HepG2 (cell line): ENCODE results near the gene CLTCL1. TPM values are rescaled to one million over a fixed set of nuclear protein-coding genes. Genes with fewer than 3 reads are reported as not detected.

Experiments used
- ATAC-seq: fragments of 200-7000 bp; cut with Tn5 transposase; 3 replicates; pipeline ENCODE4 v1.9.1; 2020; ENCODE audit warnings: mild to moderate bottlenecking, moderate library complexity
- BruUV-seq: library from RNA; stranded (reverse); fragments of 400-500 nt; replicated peaks from 2 replicates; lab custom pipeline; 2021; lab: Mats Ljungman, UMichigan
- CTCF ChIA-PET: fragments of 300-600 bp; formaldehyde crosslinking; extraction: SDS; loops from one replicate; lab custom pipeline; 2021; ENCODE audit warnings: low total read pairs, inconsistent platforms, low intra/inter-chr PET ratio; lab: Yijun Ruan, JAX
- POLR2A ChIA-PET: fragments of 350-600 bp; sonication (Branson Sonifier 250); formaldehyde crosslinking; loops from one replicate; lab custom pipeline; 2020; ENCODE audit warnings: antibody characterized with exemption, inconsistent platforms; lab: Yijun Ruan, JAX
- DNase-seq: peaks from one replicate; pipeline ENCODE4 v3.0.0-alpha.2; 2015; ENCODE audit warnings: low spot score
- FAIRE-seq: peaks from 3 replicates; lab custom pipeline; 2011; peaks lifted over from hg19 to GRCh38; lab: Jason Lieb, UNC
- H2AFZ ChIP-seq: one replicate; pipeline ENCODE4 v1.6.1; 2011; ENCODE audit warnings: low read length, inconsistent platforms
- H3K27ac ChIP-seq: fragments of 300-600 bp; 3 replicates; pipeline ENCODE4 v1.8.0; 2011; ENCODE audit warnings: mixed run types, mild to moderate bottlenecking, mixed read lengths, low read length, inconsistent platforms; ENCODE audit not compliant: insufficient read depth; ENCODE audit errors: extremely low read length
- H3K27me3 ChIP-seq, 2 experiments: fragments of 200-600 bp in 1 of 2; 2 replicates in 1 of 2; 3 replicates in 1 of 2; pipeline versions ENCODE4 v1.6.0 to v1.8.0; 2011; ENCODE audit warnings: low read length in 2 of 2, mild to moderate bottlenecking in 2 of 2, moderate library complexity in 2 of 2, inconsistent platforms in 1 of 2; ENCODE audit not compliant: insufficient read depth in 2 of 2, control insufficient read depth in 1 of 2
- H3K36me3 ChIP-seq, 2 experiments: fragments of 200-600 bp in 1 of 2; replicated peaks in 1 of 2; 2 replicates in 1 of 2; 3 replicates in 1 of 2; pipeline versions ENCODE4 v1.5.1 to v1.8.0; 2011; ENCODE audit warnings: low read length in 2 of 2, inconsistent platforms in 1 of 2; ENCODE audit not compliant: insufficient read depth in 2 of 2, control insufficient read depth in 1 of 2
- H3K4me1 ChIP-seq: 2 replicates; pipeline ENCODE4 v1.5.1; 2012; ENCODE audit warnings: low read length, inconsistent platforms; ENCODE audit not compliant: insufficient read depth
- H3K4me2 ChIP-seq: 2 replicates; pipeline ENCODE4 v1.6.0; 2011; ENCODE audit warnings: low read depth, low read length, inconsistent platforms
- H3K4me3 ChIP-seq, 3 experiments: fragments of 200-600 bp in 1 of 3; sonication (generic), shearing (Covaris generic) in 1 of 3; replicated peaks in 1 of 3; 2 replicates each; pipeline ENCODE4 v1.5.1; 2011 to 2016; ENCODE audit warnings: low read length in 3 of 3, inconsistent platforms in 2 of 3, low read depth in 2 of 3, mild to moderate bottlenecking in 2 of 3, control low read depth in 1 of 3, mixed read lengths in 1 of 3; ENCODE audit not compliant: insufficient read depth in 1 of 3
- H3K79me2 ChIP-seq: one replicate; pipeline ENCODE4 v1.6.1; 2011; ENCODE audit warnings: low read length, inconsistent platforms; ENCODE audit not compliant: insufficient read depth
- H3K9ac ChIP-seq: 2 replicates; pipeline ENCODE4 v1.6.0; 2011; ENCODE audit warnings: mild to moderate bottlenecking, low read depth, low read length, inconsistent platforms; ENCODE audit not compliant: insufficient read depth
- H3K9me3 ChIP-seq: 2 replicates; pipeline ENCODE4 v1.5.1; 2012; ENCODE audit warnings: mild to moderate bottlenecking, low read length
- H4K20me1 ChIP-seq: 2 replicates; pipeline ENCODE4 v1.6.0; 2011; ENCODE audit warnings: inconsistent platforms, mild to moderate bottlenecking, low read length, moderate library complexity; ENCODE audit not compliant: insufficient read depth
- CREM ChIP-seq, 2 experiments: sonication (generic) in 1 of 2; formaldehyde crosslinking in 1 of 2; IDR thresholded peaks; 2 replicates each; pipeline versions ENCODE4 v1.4.0 to v1.6.1; 2016 to 2020; ENCODE audit warnings: antibody characterized with exemption in 1 of 2, mild to moderate bottlenecking in 1 of 2, missing genetic modification reagents in 1 of 2
- FOSL2 ChIP-seq: sonication (generic); formaldehyde crosslinking; IDR thresholded peaks from 2 replicates; pipeline ENCODE4 v1.4.0; 2020; ENCODE audit warnings: missing genetic modification reagents
- MXD3 ChIP-seq: IDR thresholded peaks from 2 replicates; pipeline ENCODE4 v1.6.1; 2016; ENCODE audit warnings: mild to moderate bottlenecking, missing biosample characterization, missing genetic modification reagents
- PAF1 ChIP-seq: IDR thresholded peaks from 2 replicates; pipeline ENCODE4 v1.6.1; 2016; ENCODE audit warnings: missing genetic modification reagents, missing compliant biosample characterization
- PPARG ChIP-seq: conservative IDR thresholded peaks from 2 replicates; pipeline ENCODE4 v1.6.1; 2016; ENCODE audit warnings: missing biosample characterization, missing genetic modification reagents
- SP2 ChIP-seq: sonication (generic); formaldehyde crosslinking; IDR thresholded peaks from 2 replicates; pipeline ENCODE4 v1.5.1; 2020; ENCODE audit warnings: mild to moderate bottlenecking, missing genetic modification reagents
- SYNCRIP ChIP-seq: fragments of 200-400 bp; formaldehyde crosslinking; IDR thresholded peaks from 2 replicates; pipeline ENCODE4 v1.6.1; 2018; ENCODE audit warnings: mild to moderate bottlenecking, low read depth, low read length; ENCODE audit not compliant: insufficient read depth
- TOE1 ChIP-seq: sonication (generic); formaldehyde crosslinking; IDR thresholded peaks from 2 replicates; pipeline ENCODE4 v1.4.0; 2020; ENCODE audit warnings: mild to moderate bottlenecking, missing genetic modification reagents
- ZBTB20 ChIP-seq: sonication (generic); formaldehyde crosslinking; IDR thresholded peaks from 2 replicates; pipeline ENCODE4 v1.8.1; 2023; ENCODE audit warnings: missing genetic modification reagents, low read depth, mild to moderate bottlenecking, borderline replicate concordance
- ZNF354B ChIP-seq: sonication (generic); formaldehyde crosslinking; IDR thresholded peaks from 2 replicates; pipeline ENCODE4 v1.8.0; 2022; ENCODE audit warnings: mild to moderate bottlenecking, missing genetic modification reagents
- ZNF503 ChIP-seq: sonication (generic); formaldehyde crosslinking; IDR thresholded peaks from 2 replicates; pipeline ENCODE4 v1.4.0; 2020; ENCODE audit warnings: missing genetic modification reagents
- ZNF615 ChIP-seq: sonication (generic); formaldehyde crosslinking; IDR thresholded peaks from 2 replicates; pipeline ENCODE4 v1.5.0; 2020; ENCODE audit warnings: mild to moderate bottlenecking, missing genetic modification reagents, borderline replicate concordance
- ZNF772 ChIP-seq: sonication (generic); formaldehyde crosslinking; IDR thresholded peaks from 2 replicates; pipeline ENCODE4 v1.5.0; 2020; ENCODE audit warnings: mild to moderate bottlenecking, missing genetic modification reagents
- WGBS: methylation state at CpG from one replicate; pipeline ENCODE4 v1.1.6; 2017; ENCODE audit warnings: low lambda C conversion rate; 5-methylcytosine and 5-hydroxymethylcytosine counted together
- in situ Hi-C: cut with HindIII; loops from 2 replicates; pipeline ENCODE4 v1.10.0; 2017; ENCODE audit warnings: low pct_unique_long_range_greater_than_20kb; ENCODE audit not compliant: extremely low pct_ligation_motif_present
- intact Hi-C: fragments of 100-400 bp; cut with micrococcal nuclease; formaldehyde crosslinking; loops from one replicate; pipeline ENCODE4 v1.10.0; 2022; ENCODE audit not compliant: unreplicated experiment
- polyA plus RNA-seq, 8 experiments: library from polyadenylated mRNA; depleted of rRNA in 3 of 8; stranded (reverse) in 7 of 8; unstranded in 1 of 8; fragments of >200 nt; fragmentation: Illumina TruSeq in 4 of 8; extraction: Trizol in 4 of 8; gene quantifications; 2 replicates each; pipeline versions ENCODE4 v1.2.1 to v1.2.3, GENCODE V29; 2011 to 2016; ENCODE audit warnings: low read depth in 4 of 8, missing spikeins in 1 of 8, mixed read lengths in 1 of 8; ENCODE audit not compliant: insufficient read depth in 1 of 8
- total RNA-seq, 5 experiments: library from RNA; depleted of rRNA; stranded (reverse); fragments of >200 nt; fragmentation: Illumina TruSeq; extraction: Trizol; gene quantifications; 2 replicates each; pipeline ENCODE4 v1.2.3, GENCODE V29; 2016; ENCODE audit warnings: low read depth in 1 of 5
- TF ChIP-seq, protein P1 (sequence below): sonication (generic); formaldehyde crosslinking; IDR thresholded peaks from 2 replicates; pipeline ENCODE4 v1.5.0; 2020; ENCODE audit warnings: missing genetic modification reagents
- TF ChIP-seq, protein P2 (sequence below): sonication (generic); formaldehyde crosslinking; IDR thresholded peaks from 2 replicates; pipeline ENCODE4 v1.5.0; 2020; ENCODE audit warnings: mild to moderate bottlenecking, missing genetic modification reagents
- TF ChIP-seq, protein P3 (sequence below): sonication (generic); formaldehyde crosslinking; IDR thresholded peaks from 2 replicates; pipeline ENCODE4 v1.4.0; 2020; ENCODE audit warnings: missing genetic modification reagents
- TF ChIP-seq, protein P4 (sequence below): sonication (generic); formaldehyde crosslinking; IDR thresholded peaks from 2 replicates; pipeline ENCODE4 v1.5.1; 2020; ENCODE audit warnings: mild to moderate bottlenecking, missing genetic modification reagents, moderate library complexity

Gene CLTCL1
- total and polyA plus RNA-seq, 2 of the 13 experiments (the other 11 are each of a cell fraction or from before 2014, with no cell fraction given), result 8.1 to 10.9 TPM

GRCh38 chr22:19139001-19139356 is 152.5 kb downstream of the CLTCL1 start:
- DNase-seq (no peak), ATAC-seq (no peak), FAIRE-seq (no peak)
- Histone ChIP-seq H3K4me3 (no peak overlapping the region), H3K27ac (no peak overlapping the region), H3K9me3 (no peaks in the 10 kb centered on the region), H3K27me3 (no peaks in the 10 kb centered on the region; a peak in 1 of 5 replicates), H3K36me3 (peaks cover 21 to 69% of the 10 kb centered on the region in 2 experiments; a peak in 4 of 5 replicates), H3K79me2 (peaks cover 9% of the 10 kb centered on the region), H4K20me1 (no peaks in the 10 kb centered on the region), H3K4me1 (peaks cover 7% of the 10 kb centered on the region), H2AFZ (no peak overlapping the region), H3K9ac (no peak overlapping the region), H3K4me2 (no peak overlapping the region)
- intact Hi-C loops, result no loop called here
- BruUV-seq, result no TSS peak
- in situ Hi-C loops, result no loop called here
- TF ChIP-seq, protein P1, sequence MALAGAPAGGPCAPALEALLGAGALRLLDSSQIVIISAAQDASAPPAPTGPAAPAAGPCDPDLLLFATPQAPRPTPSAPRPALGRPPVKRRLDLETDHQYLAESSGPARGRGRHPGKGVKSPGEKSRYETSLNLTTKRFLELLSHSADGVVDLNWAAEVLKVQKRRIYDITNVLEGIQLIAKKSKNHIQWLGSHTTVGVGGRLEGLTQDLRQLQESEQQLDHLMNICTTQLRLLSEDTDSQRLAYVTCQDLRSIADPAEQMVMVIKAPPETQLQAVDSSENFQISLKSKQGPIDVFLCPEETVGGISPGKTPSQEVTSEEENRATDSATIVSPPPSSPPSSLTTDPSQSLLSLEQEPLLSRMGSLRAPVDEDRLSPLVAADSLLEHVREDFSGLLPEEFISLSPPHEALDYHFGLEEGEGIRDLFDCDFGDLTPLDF (CRISPR knock-in tag), result no peak
- no peak for TF ChIP-seq TOE1 (CRISPR knock-in tag)
- TF ChIP-seq, protein P2, sequence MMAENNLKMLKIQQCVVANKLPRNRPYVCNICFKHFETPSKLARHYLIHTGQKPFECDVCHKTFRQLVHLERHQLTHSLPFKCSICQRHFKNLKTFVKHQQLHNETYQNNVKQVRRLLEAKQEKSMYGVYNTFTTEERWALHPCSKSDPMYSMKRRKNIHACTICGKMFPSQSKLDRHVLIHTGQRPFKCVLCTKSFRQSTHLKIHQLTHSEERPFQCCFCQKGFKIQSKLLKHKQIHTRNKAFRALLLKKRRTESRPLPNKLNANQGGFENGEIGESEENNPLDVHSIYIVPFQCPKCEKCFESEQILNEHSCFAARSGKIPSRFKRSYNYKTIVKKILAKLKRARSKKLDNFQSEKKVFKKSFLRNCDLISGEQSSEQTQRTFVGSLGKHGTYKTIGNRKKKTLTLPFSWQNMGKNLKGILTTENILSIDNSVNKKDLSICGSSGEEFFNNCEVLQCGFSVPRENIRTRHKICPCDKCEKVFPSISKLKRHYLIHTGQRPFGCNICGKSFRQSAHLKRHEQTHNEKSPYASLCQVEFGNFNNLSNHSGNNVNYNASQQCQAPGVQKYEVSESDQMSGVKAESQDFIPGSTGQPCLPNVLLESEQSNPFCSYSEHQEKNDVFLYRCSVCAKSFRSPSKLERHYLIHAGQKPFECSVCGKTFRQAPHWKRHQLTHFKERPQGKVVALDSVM, result no peak
- TF ChIP-seq ZNF772 (CRISPR knock-in tag), result no peak
- TF ChIP-seq SYNCRIP, result no peak
- TF ChIP-seq ZBTB20 (CRISPR knock-in tag), result no peak
- TF ChIP-seq FOSL2 (CRISPR knock-in tag), result no peak
- no peak for TF ChIP-seq PAF1 (CRISPR knock-in tag)
- TF ChIP-seq, protein P3, sequence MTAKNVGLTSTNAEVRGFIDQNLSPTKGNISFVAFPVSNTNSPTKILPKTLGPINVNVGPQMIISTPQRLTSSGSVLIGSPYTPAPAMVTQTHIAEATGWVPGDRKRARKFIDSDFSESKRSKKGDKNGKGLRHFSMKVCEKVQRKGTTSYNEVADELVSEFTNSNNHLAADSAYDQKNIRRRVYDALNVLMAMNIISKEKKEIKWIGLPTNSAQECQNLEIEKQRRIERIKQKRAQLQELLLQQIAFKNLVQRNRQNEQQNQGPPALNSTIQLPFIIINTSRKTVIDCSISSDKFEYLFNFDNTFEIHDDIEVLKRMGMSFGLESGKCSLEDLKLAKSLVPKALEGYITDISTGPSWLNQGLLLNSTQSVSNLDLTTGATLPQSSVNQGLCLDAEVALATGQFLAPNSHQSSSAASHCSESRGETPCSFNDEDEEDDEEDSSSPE (CRISPR knock-in tag), result no peak
- TF ChIP-seq, protein P4, sequence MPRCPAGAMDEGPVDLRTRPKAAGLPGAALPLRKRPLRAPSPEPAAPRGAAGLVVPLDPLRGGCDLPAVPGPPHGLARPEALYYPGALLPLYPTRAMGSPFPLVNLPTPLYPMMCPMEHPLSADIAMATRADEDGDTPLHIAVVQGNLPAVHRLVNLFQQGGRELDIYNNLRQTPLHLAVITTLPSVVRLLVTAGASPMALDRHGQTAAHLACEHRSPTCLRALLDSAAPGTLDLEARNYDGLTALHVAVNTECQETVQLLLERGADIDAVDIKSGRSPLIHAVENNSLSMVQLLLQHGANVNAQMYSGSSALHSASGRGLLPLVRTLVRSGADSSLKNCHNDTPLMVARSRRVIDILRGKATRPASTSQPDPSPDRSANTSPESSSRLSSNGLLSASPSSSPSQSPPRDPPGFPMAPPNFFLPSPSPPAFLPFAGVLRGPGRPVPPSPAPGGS, result no peak
- no peak for TF ChIP-seq CREM (IDR thresholded peaks at IDR 0.05)
- TF ChIP-seq CREM (CRISPR knock-in tag; IDR thresholded peaks at IDR 0.05), result no peak
- TF ChIP-seq MXD3 (CRISPR knock-in tag), result no peak
- no peak for TF ChIP-seq ZNF503 (CRISPR knock-in tag)
- TF ChIP-seq ZNF615 (CRISPR knock-in tag), result no peak
- TF ChIP-seq ZNF354B (CRISPR knock-in tag), result no peak
- no peak for TF ChIP-seq PPARG (CRISPR knock-in tag)
- no peak for TF ChIP-seq SP2 (CRISPR knock-in tag)
- ChIA-PET POLR2A (interaction anchor here (0.6 kb wide), 1 partner anchor 16 kb away, joined by 3 read pairs; no protein-coding TSS in a partner anchor), CTCF (no interaction called here)
- 100% methylated on average over 1 of the region's 9 CpGs for WGBS
